ENCODE results near the gene CIZ1. TPM values are rescaled to one million over a fixed set of nuclear protein-coding genes. Genes with fewer than 3 reads are reported as not detected.

Gene CIZ1
- total and polyA plus RNA-seq, 8 donors, result 56.5 to 87.9 (median 77.4) TPM

GRCh38 chr9:128219831-128220230 is 28.5 kb upstream of the CIZ1 start:
- Histone ChIP-seq H3K27ac (no peak overlapping the region), H3K4me1 (peaks cover 4 to 15% (median 13%) of the 10 kb centered on the region in 3 donors), H3K36me3 (no peaks in the 10 kb centered on the region), H3K27me3 (no peaks in the 10 kb centered on the region), H3K4me3 (no peak overlapping the region), H3K9me3 (no peaks in the 10 kb centered on the region)
- TF ChIP-seq CTCF (IDR thresholded peaks at IDR 0.05), result no peak
- DNase-seq (peak in 1 of 6 donors; percentile 40), ATAC-seq (no peak), FAIRE-seq (no peak)
- 82% methylated on average over 9 of the region's 9 CpGs for WGBS, 2 donors
- intact Hi-C loops (cut with DNase I), result no loop called here

GRCh38 chr9:128218518-128219389 is 27.4 kb upstream of the CIZ1 start:
- ATAC-seq, result peak; percentile 89 to 94 (median 92)
- peak; percentile 94 to 99 (median 98) for DNase-seq
- Histone ChIP-seq H3K27me3 (no peaks in the 10 kb centered on the region), H3K27ac (peak overlapping the region in 2 of 4 donors; percentile 34 to 47), H3K4me3 (peak overlapping the region in 3 of 4 donors; percentile 10 to 45 (median 17)), H3K4me1 (peaks cover 15 to 23% (median 20%) of the 10 kb centered on the region in 3 donors), H3K36me3 (no peaks in the 10 kb centered on the region), H3K9me3 (no peaks in the 10 kb centered on the region)
- peak; percentile 13 for FAIRE-seq
- WGBS, 2 donors, result 9 to 10% methylated on average over 47 of the region's 47 CpGs
- TF ChIP-seq CTCF (IDR thresholded peaks at IDR 0.05), result peak in 1 of 4 donors; percentile 8
- intact Hi-C loops (cut with DNase I), result no loop called here

- peak overlapping the region in 2 of 4 donors; percentile 34 to 47 for H3K27ac ChIP-seq
- no peaks in the 10 kb centered on the region for H3K36me3 ChIP-seq
- peaks cover 16 to 23% (median 20%) of the 10 kb centered on the region in 3 donors for H3K4me1 ChIP-seq
- no peaks in the 10 kb centered on the region for H3K9me3 ChIP-seq
- no peaks in the 10 kb centered on the region for H3K27me3 ChIP-seq
- ATAC-seq (peak in 1 of 4 donors; percentile 0), DNase-seq (peak in 2 of 6 donors; percentile 56 to 57), FAIRE-seq (no peak)
- H3K4me3 ChIP-seq, result peak overlapping the region in 3 of 4 donors; percentile 10 to 45 (median 17)
- 52 to 53% methylated on average over 11 of the region's 11 CpGs for WGBS, 2 donors
- TF ChIP-seq CTCF (IDR thresholded peaks at IDR 0.05), result no peak
- intact Hi-C loops (cut with DNase I), result no loop called here
Observed at GRCh38 chr9:128218172-128218517, 26.8 kb upstream of the CIZ1 start.

GRCh38 chr9:128216781-128217553 is 25.6 kb upstream of the CIZ1 start:
- no peak for FAIRE-seq
- no peak overlapping the region for H3K27ac ChIP-seq
- H3K27me3 ChIP-seq, result no peaks in the 10 kb centered on the region
- H3K4me3 ChIP-seq, result no peak overlapping the region
- H3K36me3 ChIP-seq, result no peaks in the 10 kb centered on the region
- no peaks in the 10 kb centered on the region for H3K9me3 ChIP-seq
- TF ChIP-seq CTCF (IDR thresholded peaks at IDR 0.05), result no peak
- ATAC-seq, result no peak
- peak in 2 of 6 donors; percentile 22 to 45 for DNase-seq
- H3K4me1 ChIP-seq, result peaks cover 16 to 28% (median 20%) of the 10 kb centered on the region in 3 donors
- WGBS, 2 donors, result 81 to 87% methylated on average over 16 of the region's 16 CpGs
- intact Hi-C loops (cut with DNase I), result no loop called here

Data from pancreas (tissue), 10 donors.